GM18861 (cell line): Measurements from ENCODE around the gene NPHP1.
"Not testable (repeated sequence)": the region's sequence is repeated elsewhere in the genome, so short reads cannot be mapped to it uniquely, and the experiment has no call there.

Experiments
- ATAC-seq: cut with Tn5 transposase; IDR thresholded peaks from one replicate; pipeline ENCODE4 v1.9.1; 2021; ENCODE audit not compliant: unreplicated experiment

Gene NPHP1

DNA sequence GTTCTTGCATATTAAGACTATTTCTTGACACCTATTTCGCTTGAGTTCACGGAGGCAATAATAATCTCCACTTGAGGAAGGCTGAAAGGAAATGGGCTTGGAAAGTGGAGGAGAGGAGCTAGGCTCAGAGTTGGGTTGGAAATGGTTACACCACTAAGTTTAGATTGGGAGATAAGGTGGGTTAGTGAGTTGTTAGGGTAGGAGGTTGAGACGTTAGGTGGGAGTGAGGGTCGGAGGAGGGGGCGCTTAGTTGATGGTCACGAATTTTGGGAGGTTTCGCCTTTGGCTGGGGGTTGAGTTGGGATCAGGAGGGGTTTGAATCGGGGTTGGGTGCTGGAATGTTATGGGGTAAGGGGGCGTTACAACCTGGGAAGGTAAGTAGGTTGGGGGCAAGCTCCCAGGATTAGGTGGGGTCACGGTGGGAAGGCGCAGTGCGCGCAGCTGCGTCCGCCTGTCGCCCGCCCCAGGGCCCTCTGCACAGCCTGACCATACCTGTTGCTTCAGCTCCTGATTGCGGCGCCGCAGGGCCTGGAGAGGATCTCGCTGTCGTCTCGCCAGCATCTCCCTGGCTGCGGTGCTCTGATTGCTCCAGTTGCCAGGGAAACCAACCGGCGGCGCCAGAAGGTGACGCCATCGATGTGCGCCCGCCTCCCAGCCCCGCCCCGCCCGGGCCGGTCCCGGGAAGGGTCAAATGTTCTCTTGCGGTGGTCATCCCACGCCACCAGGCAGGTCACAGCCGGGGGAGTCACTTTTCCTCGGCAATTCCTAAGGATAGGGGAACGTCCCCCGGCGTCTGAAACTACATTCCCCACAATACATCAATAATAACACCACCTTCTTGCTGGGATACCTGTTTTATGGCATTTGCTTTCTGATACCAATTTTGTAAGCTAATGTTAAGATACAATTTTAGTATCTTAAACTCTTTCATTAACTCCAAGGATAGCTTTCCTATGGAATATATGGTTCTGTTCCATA lies at the start of gene NPHP1:
Gene NPHP1, minus strand, starts transcription at position 606 of the 978 bp plus-strand sequence. Its CDS starts 45 bp downstream, at position 561.
- ATAC-seq, result peak; percentile 88

DNA sequence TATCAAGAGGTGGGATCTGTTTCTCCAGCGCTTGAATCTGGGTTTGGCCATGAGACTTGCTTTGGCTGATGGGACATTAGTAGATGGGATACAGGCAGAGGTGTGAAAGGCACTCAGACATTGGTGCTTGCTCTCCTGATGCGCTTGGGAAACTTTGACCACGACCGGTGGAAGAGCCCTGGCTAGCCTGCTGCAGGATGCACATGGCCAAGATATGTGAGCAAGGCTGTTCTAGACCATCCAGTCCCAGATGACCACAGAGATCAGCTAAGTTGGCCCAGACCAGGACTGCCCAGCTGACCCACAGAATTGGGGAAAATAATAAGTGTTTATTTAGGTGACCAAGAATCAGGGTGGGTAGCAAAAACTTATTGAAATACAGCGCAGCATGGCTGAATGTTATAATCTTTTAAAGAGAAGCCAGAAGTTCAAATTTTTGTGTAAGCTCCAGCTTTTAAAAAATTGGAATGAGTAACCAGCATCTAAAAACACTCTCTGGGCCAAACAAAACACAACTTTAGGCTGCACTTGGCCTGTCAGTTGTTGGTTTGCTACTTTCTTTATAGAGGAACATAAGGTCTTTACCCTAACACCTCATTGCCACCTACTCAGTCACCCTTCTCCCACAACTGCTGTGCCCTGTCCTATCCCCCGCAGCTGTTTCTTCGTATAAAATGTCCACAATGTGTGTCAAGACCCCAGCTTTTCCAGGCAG lies 43.4 kb upstream of the NPHP1 start:
- not testable (repeated sequence) for ATAC-seq

DNA sequence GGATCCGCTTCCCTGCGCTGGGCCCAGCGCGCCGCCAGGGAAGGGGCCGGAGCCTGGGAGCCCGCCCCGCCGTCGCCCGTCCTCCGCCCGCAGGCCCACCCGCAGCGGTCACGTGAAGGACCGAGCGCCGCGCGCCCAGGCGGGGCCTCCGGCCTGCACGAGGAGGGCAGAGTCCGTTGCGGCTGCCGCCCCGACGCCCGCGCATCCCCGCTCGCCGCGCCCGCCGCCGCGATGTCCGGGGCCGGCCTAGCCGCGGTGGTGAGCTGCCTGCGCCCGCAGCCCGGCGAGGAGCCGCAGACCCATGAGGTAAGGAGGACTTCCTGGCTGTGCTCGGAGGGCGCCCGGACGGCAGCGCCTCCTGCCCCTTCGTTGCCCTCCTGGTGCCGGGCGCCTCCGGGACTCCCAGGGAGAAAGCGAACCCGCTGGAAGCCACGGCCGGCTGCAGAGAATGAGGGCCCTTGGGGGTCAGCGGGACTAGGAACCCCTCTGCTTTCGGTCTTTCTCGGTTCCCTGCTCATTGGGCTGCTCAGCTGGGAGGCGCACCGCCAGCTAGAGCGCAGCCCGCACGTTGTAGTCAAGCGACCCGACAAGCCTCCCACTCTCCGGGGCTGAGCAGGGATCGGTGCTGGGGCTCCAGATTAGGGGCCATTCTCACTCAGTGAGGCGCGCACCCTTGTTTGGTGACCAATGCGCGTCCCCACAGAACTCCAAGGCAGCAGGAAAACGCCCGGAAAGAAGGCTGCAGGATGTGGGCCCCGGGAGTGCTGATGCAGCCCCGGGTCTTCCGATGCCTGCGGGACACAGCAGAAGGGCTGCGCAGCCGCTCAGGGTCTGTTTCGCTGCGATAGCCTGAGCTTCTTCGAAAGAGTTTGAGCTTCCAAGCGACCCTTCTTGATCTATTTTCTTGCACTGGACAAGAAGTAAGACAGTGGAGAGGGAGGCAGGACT lies 40.9 kb upstream of the NPHP1 start:
- ATAC-seq, result not testable (repeated sequence)

DNA sequence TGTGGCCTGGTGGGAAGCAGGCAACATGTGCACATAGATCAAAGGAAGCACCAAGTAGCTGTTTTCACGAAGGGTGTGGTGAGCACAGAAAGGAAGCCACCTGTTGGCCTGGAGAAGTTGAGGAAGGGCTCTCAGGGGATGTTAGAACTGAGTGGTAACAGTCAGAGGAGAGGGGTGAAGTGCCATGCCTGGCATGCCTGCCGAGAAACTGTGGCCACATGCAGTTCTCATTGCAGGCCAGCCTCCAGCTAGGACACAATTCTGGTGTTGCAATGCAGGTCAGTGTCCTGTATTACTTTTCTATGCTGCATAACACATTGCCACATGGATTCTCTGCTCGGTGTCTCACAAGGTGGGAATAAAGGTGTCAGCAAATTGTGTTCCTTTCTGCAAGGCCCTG lies 38.5 kb upstream of the NPHP1 start:
- ATAC-seq, result not testable (repeated sequence)

DNA sequence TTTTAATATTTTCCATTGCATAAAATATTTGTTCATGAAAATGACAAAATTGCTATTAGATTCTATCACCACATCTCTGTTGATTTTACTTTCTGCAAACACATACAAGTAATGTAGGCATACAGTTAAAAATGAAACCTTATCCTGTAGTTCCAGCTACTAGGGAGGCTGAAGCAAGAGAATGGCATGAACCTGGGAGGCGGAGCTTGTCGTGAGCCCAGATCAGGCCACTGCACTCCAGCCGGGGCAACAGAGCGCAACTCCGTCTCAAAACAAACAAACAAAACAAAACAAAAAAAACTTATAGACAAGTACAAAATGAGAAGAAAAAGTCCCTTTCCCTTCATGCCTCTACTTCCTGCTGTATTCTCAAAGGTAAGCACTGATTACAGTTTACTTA lies 29.7 kb upstream of the NPHP1 start:
- not testable (repeated sequence) for ATAC-seq

DNA sequence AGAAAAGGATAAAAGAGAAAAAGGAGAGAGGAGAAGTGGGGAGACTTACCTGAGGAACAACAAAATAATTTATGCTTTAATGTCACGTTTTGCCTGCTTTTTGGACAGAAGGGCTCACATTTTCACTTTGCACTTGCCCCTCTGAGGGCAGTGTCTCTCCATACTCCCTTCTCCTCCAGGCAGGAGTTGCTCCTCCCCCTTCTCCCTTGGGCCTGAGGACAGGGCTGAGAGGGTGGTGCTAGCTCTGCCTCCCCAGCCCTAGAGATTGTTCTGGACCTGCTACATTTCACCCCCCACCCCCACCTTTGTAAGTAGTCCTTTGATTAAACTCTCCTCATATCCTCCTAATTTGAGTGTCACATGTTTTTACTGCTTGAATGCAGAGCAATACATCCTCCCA lies 25.1 kb upstream of the NPHP1 start:
- ATAC-seq, result not testable (repeated sequence)

DNA sequence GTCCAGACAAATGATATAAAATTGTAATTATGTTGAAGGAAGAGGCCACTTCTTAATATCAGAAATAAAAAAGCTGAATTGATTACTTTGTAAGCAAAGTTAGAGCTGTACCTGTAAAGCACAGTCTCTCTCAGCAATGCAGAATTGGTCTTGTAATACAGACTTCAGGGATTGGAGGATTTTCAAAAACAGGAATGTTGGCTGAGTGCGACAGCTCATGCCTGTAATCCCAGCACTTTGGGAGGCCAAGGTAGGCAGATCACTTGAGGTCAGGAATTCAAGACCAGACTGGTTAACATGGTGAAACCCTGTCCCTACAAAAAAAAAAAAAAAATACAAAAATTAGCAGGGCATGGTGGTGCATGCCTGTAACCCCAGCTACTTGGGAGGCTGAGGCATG lies 17.8 kb upstream of the NPHP1 start:
- ATAC-seq, result not testable (repeated sequence)

DNA sequence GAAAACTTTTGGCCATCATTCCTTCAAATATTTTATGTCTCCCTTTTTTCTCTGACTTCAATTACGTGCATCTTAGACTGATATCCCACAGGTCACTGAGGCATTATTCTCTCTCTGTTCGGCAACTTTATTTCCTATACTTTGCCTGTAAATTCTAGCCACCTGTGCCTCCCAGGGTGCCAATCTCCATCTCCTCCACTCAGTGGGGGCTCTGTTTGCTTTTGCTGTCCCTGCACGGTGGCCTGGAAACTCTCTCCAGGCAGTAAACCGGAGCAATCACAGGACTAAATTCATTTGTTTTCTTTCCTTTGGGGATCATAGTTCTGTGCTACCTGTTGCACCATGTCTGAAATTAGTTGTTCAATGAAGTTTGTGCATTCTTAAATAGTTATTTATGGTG lies 17.1 kb upstream of the NPHP1 start:
- no peak for ATAC-seq

DNA sequence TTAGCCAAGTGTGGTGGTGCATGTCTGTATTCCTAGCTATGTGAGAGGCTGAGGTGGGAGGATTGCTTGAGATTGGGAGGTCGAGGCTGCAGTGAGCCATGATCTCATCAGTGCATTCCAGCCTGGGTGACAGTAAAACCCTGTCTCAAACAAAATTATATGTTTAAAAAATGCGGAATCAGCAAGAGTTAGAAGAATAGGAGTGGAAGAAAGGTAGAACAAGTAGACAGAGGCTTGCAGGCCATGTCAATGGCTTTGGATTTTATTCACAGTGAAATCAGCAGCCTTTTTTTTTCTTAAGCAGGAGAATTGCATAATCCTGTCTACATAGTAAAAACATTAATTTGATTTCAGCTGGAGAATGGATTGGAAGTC lies 15.4 kb upstream of the NPHP1 start:
- ATAC-seq, result no peak

DNA sequence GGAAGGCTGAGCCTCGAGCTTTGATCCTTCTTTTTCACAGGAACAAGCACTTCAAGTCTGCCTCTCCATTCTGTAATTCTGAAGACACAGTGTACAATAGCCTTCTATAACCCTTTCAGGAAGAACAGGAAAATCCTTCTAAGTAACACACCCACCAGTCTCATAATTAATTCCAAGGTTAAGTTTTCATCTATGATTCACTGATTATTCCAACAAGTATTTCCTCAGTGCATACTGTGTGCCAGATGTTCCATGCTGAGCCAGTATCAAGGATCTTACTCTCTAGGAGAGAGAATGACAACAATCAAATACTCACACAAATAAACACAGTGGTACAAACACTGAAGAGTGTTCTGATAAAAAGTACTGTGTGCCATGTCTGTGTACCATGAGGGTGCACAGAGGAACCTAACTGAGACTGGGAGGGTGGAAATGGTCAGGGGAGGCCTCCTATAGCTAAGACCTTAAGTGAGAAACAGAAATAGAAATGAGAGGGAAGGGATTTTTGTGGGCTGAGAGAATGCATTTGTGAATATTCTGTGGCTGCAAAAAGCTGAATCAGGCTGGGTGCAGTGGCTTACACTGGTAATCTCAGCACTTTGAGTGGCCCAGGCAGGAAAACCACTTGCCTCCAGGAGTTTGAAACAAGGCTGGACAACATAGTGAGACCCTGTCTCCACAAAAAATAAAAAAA lies 14.8 kb upstream of the NPHP1 start:
- ATAC-seq, result no peak

DNA sequence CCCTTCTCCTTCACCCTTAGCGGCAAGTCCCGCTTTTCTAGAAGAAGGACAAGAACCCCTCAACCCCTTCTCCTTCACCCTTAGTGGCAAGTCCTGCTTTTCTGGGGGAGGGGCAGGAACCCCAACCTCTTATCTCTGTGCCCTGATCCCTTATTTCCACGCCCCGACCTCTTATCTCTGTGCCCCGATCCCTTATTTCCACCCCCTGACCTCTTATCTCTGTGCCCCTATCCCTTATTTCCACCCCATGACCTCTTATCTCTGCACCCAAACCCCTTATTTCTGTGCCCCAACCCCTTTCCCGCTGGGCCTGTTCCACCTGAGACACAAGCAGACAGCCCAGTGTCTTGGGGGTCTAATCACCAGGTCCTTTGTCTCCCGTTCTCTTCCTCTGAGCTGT lies 14.1 kb upstream of the NPHP1 start:
- ATAC-seq, result not testable (repeated sequence)

DNA sequence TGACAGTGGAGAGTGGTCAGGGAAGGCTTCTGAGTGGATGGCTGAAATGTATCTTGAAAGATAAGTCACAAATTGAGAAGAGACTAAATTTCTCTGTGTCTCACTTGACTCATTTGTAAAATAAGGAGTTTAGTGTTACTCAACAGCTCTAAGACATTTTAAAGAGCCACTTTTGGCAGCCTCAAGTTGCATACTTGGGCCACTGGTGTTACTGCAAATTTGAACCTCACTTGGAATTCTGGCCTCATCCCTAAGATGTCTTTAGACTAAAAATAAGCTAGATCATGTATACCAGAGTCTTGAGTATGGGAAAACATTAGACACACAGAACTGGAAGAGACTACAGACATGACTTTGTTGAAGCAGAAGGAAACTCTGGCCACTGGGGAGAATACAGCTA lies 12.0 kb upstream of the NPHP1 start:
- ATAC-seq, result no peak

DNA sequence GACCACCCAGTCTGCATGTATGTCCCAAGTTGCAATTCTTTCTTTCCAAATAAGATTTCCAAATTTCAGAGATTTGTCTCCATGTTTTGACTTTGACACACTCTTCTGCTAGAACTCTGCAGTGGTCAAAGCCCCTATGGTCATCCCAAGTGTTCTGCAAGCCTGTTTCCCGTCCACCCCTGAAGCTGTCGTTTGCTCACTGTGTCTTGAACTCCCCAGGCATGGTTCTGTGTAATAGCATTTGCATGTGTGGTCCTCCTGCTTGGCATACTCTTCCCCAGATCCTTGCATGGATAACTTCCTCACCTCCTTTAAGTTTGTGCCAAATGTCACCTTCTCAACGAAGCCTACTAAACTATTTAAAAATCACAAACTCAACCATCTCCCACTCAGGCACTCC lies 11.4 kb upstream of the NPHP1 start:
- ATAC-seq, result no peak

DNA sequence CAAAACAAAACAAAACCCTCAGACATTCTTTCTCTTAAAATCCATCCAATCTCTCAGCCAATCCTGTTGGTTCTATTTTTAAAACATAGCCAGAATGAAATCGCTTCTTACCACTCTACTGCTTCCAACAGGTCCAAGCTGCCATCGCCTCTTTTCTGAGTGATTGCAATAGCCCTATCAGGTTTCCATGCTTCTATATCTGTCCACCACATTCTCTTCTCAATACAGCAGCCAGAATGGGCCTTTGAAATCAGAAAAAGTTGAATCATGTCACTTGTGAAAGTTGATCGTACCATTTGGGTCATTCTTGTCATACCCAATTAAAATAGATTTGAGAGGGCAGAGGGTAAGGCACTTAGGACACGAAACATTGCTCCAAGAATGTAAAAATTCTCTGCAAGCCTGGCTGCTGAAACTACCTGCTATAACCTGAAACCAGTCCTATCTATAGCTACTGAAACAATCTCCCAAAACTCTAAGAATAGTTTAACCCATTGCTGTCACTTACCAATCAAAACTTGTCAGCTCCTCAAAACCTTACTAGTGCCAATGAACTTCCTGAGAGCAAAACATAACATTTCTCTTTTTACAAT lies 10.8 kb upstream of the NPHP1 start:
- no peak for ATAC-seq

DNA sequence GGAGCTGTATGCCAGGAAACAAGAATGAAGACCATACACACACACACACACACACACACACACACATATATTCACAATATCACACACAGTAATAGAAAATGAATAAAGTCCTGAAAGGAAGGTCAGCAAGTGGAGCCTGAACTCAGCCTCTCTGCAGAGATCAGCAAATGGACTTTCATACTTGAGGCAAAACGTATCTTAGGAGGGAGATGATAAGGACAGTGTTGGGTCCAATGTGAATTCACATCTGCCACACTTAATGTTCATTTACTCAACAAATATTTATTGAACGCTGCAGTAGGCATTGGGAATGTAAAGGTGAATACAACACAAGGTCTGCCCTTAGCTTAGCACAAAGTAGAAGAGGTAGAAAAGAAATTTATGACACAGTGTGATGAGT lies 10.3 kb upstream of the NPHP1 start:
- ATAC-seq, result no peak

DNA sequence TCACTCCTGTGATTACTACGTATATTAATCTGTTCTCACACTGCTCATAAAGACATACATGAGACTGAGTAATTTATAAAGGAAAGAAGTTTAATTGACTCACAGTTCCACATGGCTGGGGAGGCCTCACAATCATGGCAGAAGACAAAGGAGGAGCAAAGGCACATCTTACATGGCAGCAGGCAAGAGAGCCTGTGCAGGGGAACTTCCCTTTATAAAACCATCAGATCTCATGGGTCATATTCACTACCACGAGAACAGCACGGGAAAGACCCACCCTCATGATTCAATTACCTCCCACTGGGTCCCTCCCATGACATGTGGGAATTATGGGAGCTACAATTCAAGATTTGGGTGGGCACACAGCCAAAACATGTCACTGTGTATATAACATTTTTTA lies 8.7 kb upstream of the NPHP1 start:
- ATAC-seq, result not testable (repeated sequence)

DNA sequence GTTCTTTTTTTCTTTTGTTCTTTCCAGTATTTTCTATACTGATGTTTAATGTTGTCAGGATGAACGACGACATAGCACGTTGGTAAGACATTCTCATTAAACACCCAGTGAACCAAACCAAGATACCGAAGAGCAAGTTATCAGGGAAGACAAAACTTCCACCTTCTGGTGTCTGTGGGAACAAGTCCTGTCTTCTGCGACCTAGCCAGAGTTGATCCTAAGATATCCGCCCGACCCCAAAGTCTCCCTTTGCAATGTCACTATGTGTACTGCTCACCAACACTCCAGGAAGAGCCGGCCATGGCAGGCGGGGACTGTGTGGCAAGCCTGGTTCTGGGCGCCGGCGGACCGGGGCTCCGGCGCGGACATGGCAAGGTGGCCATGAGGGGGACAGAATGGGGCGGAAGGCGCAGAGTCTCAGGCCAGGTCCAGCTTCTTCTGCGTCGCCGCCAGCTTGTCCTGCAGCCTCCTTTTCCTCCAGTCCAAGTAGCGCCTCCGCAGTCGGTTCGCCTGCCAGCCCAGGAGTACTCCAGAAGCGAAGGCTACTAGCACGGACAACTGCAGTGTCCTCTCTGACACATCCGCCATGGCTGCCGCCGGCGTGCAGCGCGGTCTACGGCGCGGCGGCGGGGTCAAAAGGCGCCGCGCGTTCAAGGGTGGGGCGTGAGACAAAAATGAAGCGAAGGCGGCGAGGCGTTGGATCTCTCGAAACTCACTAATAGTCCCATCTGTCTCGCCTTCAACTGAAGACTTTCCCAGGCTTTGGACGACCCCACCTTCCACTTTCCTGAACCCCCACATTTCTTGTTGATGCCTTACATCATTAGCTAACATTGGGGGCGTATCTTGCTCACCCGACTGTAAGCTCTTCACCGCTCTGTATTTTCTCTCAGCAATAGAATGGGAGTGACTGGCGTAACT lies 7.4 kb upstream of the NPHP1 start, which contains the start of gene MTLN:
Gene MTLN, minus strand, starts transcription at position 610 of the 921 bp plus-strand sequence. Its CDS starts 22 bp downstream, at position 588.
- ATAC-seq, result peak; percentile 83

DNA sequence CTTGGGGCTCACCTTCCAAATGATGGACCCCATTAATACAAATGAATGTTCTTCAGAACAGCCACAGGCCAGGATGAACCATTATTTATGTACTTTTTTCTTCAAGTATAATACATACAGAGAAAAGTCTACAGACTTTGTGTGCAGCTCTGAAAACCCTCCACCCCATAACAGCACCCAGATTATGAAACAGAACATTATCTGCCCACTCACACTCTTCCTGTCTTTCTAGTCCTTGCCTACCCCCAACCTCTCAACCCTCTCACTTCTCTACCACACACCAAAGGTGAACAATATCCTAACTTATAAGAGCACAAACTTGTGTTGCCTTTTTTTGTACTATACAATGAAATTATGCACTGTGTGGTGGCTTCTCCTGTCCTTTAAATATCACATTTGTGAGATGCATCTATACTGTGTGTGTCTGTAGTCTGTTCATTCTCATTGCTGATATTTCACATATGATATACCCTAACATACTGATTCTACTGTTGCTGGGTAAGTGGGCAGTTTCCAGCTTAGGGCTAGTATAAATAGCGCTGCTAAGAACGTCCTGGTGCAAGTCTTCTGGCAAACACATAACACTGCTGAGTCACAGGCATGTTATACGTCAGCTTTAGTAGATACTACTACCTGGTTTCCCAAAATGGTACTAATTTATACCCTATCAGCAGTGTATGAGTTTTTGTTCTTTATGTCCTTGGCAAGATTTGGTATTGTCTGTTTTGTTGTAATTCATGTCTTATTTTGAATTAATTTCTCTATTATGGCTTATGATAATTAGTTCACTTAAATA lies 1.0 kb upstream of the NPHP1 start:
- no peak for ATAC-seq
